ENCODE data around the gene GABRB1.

GABRB1 gene

GRCh38 chr4:47263721-47264120 lies 232.4 kb downstream of the GABRB1 start:
- TF ChIP-seq CTCF (IDR thresholded peaks at IDR 0.05), result no peak
- H3K4me3 ChIP-seq, result no peak overlapping the region
- DNase-seq (ENCODE audit: low spot score), result no peak
- H3K27ac ChIP-seq, result no peak overlapping the region

GRCh38 chr4:47270201-47270888 lies 239.0 kb downstream of the GABRB1 start:
- no peak for DNase-seq (ENCODE audit: low spot score)
- H3K4me3 ChIP-seq, result no peak overlapping the region
- H3K27ac ChIP-seq, result no peak overlapping the region
- no peak for TF ChIP-seq CTCF (IDR thresholded peaks at IDR 0.05)

- no peak for TF ChIP-seq CTCF (IDR thresholded peaks at IDR 0.05)
- DNase-seq (ENCODE audit: low spot score), result no peak
- Histone ChIP-seq H3K4me3 (no peak overlapping the region), H3K27ac (no peak overlapping the region)
These were observed 239.9 kb downstream of the GABRB1 start for GRCh38 chr4:47271291-47271690.

- TF ChIP-seq CTCF (IDR thresholded peaks at IDR 0.05), result no peak
- Histone ChIP-seq H3K4me3 (no peak overlapping the region), H3K27ac (no peak overlapping the region)
- no peak for DNase-seq (ENCODE audit: low spot score)
These were observed 243.5 kb downstream of the GABRB1 start for GRCh38 chr4:47274901-47275300.

- DNase-seq (ENCODE audit: low spot score), result no peak
- TF ChIP-seq CTCF (IDR thresholded peaks at IDR 0.05), result no peak
- H3K27ac ChIP-seq, result no peak overlapping the region
- no peak overlapping the region for H3K4me3 ChIP-seq
These were observed 244.2 kb downstream of the GABRB1 start for GRCh38 chr4:47275595-47275994.

- no peak overlapping the region for H3K27ac ChIP-seq
- no peak for DNase-seq (ENCODE audit: low spot score)
- H3K4me3 ChIP-seq, result no peak overlapping the region
- TF ChIP-seq CTCF (IDR thresholded peaks at IDR 0.05), result no peak
These were observed 247.3 kb downstream of the GABRB1 start for GRCh38 chr4:47278631-47279030.

- Histone ChIP-seq H3K27ac (no peak overlapping the region), H3K4me3 (no peak overlapping the region)
- TF ChIP-seq CTCF (IDR thresholded peaks at IDR 0.05), result no peak
- no peak for DNase-seq (ENCODE audit: low spot score)
These were observed 256.4 kb downstream of the GABRB1 start for GRCh38 chr4:47287735-47288134.

Measured in coronary artery (tissue), 2 donors.